ENCODE results near the gene MS4A8.

MS4A8 gene

GRCh38 chr11:60763692-60764369 lies 64.4 kb downstream of the MS4A8 start:
- 0 out of 3 replicates have a peak, but pooled peaks have one; percentile 27 for ATAC-seq
- no peak for TF ChIP-seq ZNF8 (CRISPR knock-in tag; IDR thresholded peaks at IDR 0.05)
- no peak for TF ChIP-seq ZFP3 (CRISPR knock-in tag; IDR thresholded peaks at IDR 0.05)
- no peak for TF ChIP-seq SNAI2 (CRISPR knock-in tag; IDR thresholded peaks at IDR 0.05)
- TF ChIP-seq ZNF70 (CRISPR knock-in tag; IDR thresholded peaks at IDR 0.05): no peak
- no peak for TF ChIP-seq ESRRG (CRISPR knock-in tag; IDR thresholded peaks at IDR 0.05)
- no peak for TF ChIP-seq ZC3H10 (CRISPR knock-in tag; IDR thresholded peaks at IDR 0.05)
- TF ChIP-seq TSHZ2 (CRISPR knock-in tag; IDR thresholded peaks at IDR 0.05): no peak
- no peak for TF ChIP-seq POU6F1 (CRISPR knock-in tag; IDR thresholded peaks at IDR 0.05; ENCODE audit: borderline replicate concordance, low read depth)
- no peak for TF ChIP-seq PPARA (CRISPR knock-in tag; IDR thresholded peaks at IDR 0.05; ENCODE audit: borderline replicate concordance)
- no peak for TF ChIP-seq OSR1 (CRISPR knock-in tag; IDR thresholded peaks at IDR 0.05)
- TF ChIP-seq CSDC2 (CRISPR knock-in tag; IDR thresholded peaks at IDR 0.05): no peak

GRCh38 chr11:60764879-60765278 lies 65.5 kb downstream of the MS4A8 start:
- TF ChIP-seq ISL1 (CRISPR knock-in tag; IDR thresholded peaks at IDR 0.05): no peak
- no peak for TF ChIP-seq ZNF8 (CRISPR knock-in tag; IDR thresholded peaks at IDR 0.05)
- no peak for TF ChIP-seq ESRRG (CRISPR knock-in tag; IDR thresholded peaks at IDR 0.05)
- TF ChIP-seq ZNF70 (CRISPR knock-in tag; IDR thresholded peaks at IDR 0.05): no peak
- TF ChIP-seq CSRNP3 (CRISPR knock-in tag; IDR thresholded peaks at IDR 0.05): no peak
- no peak for TF ChIP-seq TCF4 (CRISPR knock-in tag; IDR thresholded peaks at IDR 0.05; ENCODE audit: borderline replicate concordance)
- no peak for TF ChIP-seq BACH2 (CRISPR knock-in tag; IDR thresholded peaks at IDR 0.05; ENCODE audit: borderline replicate concordance)
- TF ChIP-seq PPARA (CRISPR knock-in tag; IDR thresholded peaks at IDR 0.05; ENCODE audit: borderline replicate concordance): no peak
- TF ChIP-seq OSR1 (CRISPR knock-in tag; IDR thresholded peaks at IDR 0.05): no peak
- no peak for TF ChIP-seq SNAI2 (CRISPR knock-in tag; IDR thresholded peaks at IDR 0.05)
- TF ChIP-seq ZC3H10 (CRISPR knock-in tag; IDR thresholded peaks at IDR 0.05): no peak
- TF ChIP-seq CREB5 (CRISPR knock-in tag; IDR thresholded peaks at IDR 0.05; ENCODE audit: low read depth): no peak
- ATAC-seq: no peak

- TF ChIP-seq PATZ1 (CRISPR knock-in tag; IDR thresholded peaks at IDR 0.05; ENCODE audit: borderline replicate concordance) (no peak), OSR1 (CRISPR knock-in tag; IDR thresholded peaks at IDR 0.05) (no peak), ISL1 (CRISPR knock-in tag; IDR thresholded peaks at IDR 0.05) (no peak), TSHZ2 (CRISPR knock-in tag; IDR thresholded peaks at IDR 0.05) (no peak), ZNF565 (CRISPR knock-in tag; conservative IDR thresholded peaks at IDR 0.05; ENCODE audit: low read depth) (no peak), CSRNP3 (CRISPR knock-in tag; IDR thresholded peaks at IDR 0.05) (no peak), PPARA (CRISPR knock-in tag; IDR thresholded peaks at IDR 0.05; ENCODE audit: borderline replicate concordance) (no peak), POU6F1 (CRISPR knock-in tag; IDR thresholded peaks at IDR 0.05; ENCODE audit: borderline replicate concordance, low read depth) (no peak), BACH2 (CRISPR knock-in tag; IDR thresholded peaks at IDR 0.05; ENCODE audit: borderline replicate concordance) (no peak), GLIS3 (CRISPR knock-in tag; IDR thresholded peaks at IDR 0.05) (no peak), ZFP30 (CRISPR knock-in tag; IDR thresholded peaks at IDR 0.05) (no peak)
- ATAC-seq: no peak
Measured at GRCh38 chr11:60765355-60765754, 65.9 kb downstream of the MS4A8 start.

Data from SK-N-SH treated with all-trans-retinoic acid at 6 μM for 48 hours (cell line).